Neural progenitor cell (in vitro differentiated cells): ENCODE data around the gene SLC43A1. TPM values are rescaled to one million over a fixed set of nuclear protein-coding genes. Genes with fewer than 3 reads are reported as not detected.
A peak's percentile ranks its signal among the peaks of the same experiment; 100 is the strongest.

Experiments used
- DNase-seq: peaks from one replicate; pipeline ENCODE4 v3.0.0-alpha.2; 2016; ENCODE audit warnings: low spot score
- H2AFZ ChIP-seq: fragments of 200-600 bp; sonication (generic); replicated peaks from 2 replicates; pipeline ENCODE4 v1.6.1; 2016; ENCODE audit warnings: antibody characterized with exemption
- H3F3A ChIP-seq: fragments of 200-600 bp; sonication (generic); 2 replicates; pipeline ENCODE4 v1.6.1; 2016; ENCODE audit warnings: antibody characterized with exemption, low read depth
- H3K27ac ChIP-seq: fragments of 200-600 bp; sonication (generic); 2 replicates; pipeline ENCODE4 v1.5.1; 2016; ENCODE audit warnings: mild to moderate bottlenecking
- H3K27me3 ChIP-seq: fragments of 200-600 bp; sonication (generic); 2 replicates; pipeline ENCODE4 v1.6.1; 2016; ENCODE audit warnings: mild to moderate bottlenecking, moderate library complexity
- H3K36me3 ChIP-seq: fragments of 200-600 bp; sonication (generic); 2 replicates; pipeline ENCODE4 v1.5.1; 2016
- H3K4me1 ChIP-seq: fragments of 200-600 bp; sonication (generic); 2 replicates; pipeline ENCODE4 v1.6.1; 2016; ENCODE audit warnings: mixed run types
- H3K4me2 ChIP-seq: fragments of 200-600 bp; sonication (generic); 2 replicates; pipeline ENCODE4 v1.6.1; 2016
- H3K4me3 ChIP-seq: fragments of 200-600 bp; sonication (generic); 2 replicates; pipeline ENCODE4 v1.5.1; 2016
- H3K79me2 ChIP-seq: fragments of 200-600 bp; sonication (generic); 2 replicates; pipeline ENCODE4 v1.6.1; 2016; ENCODE audit warnings: low read depth
- H3K9ac ChIP-seq: fragments of 200-600 bp; sonication (generic); 2 replicates; pipeline ENCODE4 v1.6.1; 2016
- H3K9me3 ChIP-seq: fragments of 200-600 bp; sonication (generic); 2 replicates; pipeline ENCODE4 v1.5.1; 2016; ENCODE audit warnings: low read depth
- H4K20me1 ChIP-seq: fragments of 200-600 bp; sonication (generic); 2 replicates; pipeline ENCODE4 v1.6.1; 2016; ENCODE audit warnings: low read depth
- H3K27ac Mint-ChIP-seq: 3 replicates; pipeline ENCODE4 v1.8.0; 2021; ENCODE audit warnings: mixed read lengths
- H3K27me3 Mint-ChIP-seq: 2 replicates; pipeline ENCODE4 v1.8.0; 2022; ENCODE audit warnings: low read depth, mild to moderate bottlenecking, inconsistent platforms, moderate library complexity, mixed read lengths; ENCODE audit not compliant: insufficient read depth
- H3K36me3 Mint-ChIP-seq: 3 replicates; pipeline ENCODE4 v1.8.0; 2021; ENCODE audit warnings: mixed read lengths
- H3K4me1 Mint-ChIP-seq: 3 replicates; pipeline ENCODE4 v1.8.0; 2021; ENCODE audit warnings: mixed read lengths
- H3K4me3 Mint-ChIP-seq: 3 replicates; pipeline ENCODE4 v1.8.0; 2021; ENCODE audit warnings: mild to moderate bottlenecking, moderate library complexity, mixed read lengths
- H3K9me3 Mint-ChIP-seq: 3 replicates; pipeline ENCODE4 v1.8.0; 2020; ENCODE audit warnings: mixed read lengths
- CTCF ChIP-seq: fragments of 200-600 bp; sonication (generic); IDR thresholded peaks from 2 replicates; pipeline ENCODE4 v1.5.1; 2017; ENCODE audit warnings: antibody characterized with exemption, mild to moderate bottlenecking
- EZH2 ChIP-seq: fragments of 200-600 bp; sonication (generic); IDR thresholded peaks from 2 replicates; pipeline ENCODE4 v1.6.1; 2017; ENCODE audit warnings: antibody characterized with exemption, mild to moderate bottlenecking, moderate library complexity
- EZH2phosphoT487 ChIP-seq: fragments of 200-600 bp; sonication (generic); IDR thresholded peaks from 2 replicates; pipeline ENCODE4 v1.6.1; 2017; ENCODE audit warnings: antibody characterized with exemption
- total RNA-seq: library from RNA; depleted of rRNA; stranded (reverse); fragments of >200 nt; gene quantifications from 2 replicates; pipeline ENCODE4 v1.2.3, GENCODE V29; 2015; ENCODE audit warnings: low replicate concordance

Gene SLC43A1
- total RNA-seq, 1 donor from 2014 or later: 0.99 TPM

GRCh38 chr11:57462597-57462996 is 52.9 kb downstream of the SLC43A1 start:
- H3K36me3 ChIP-seq: no peaks in the 10 kb centered on the region
- Mint-ChIP-seq H3K9me3 (no peaks in the 10 kb centered on the region), H3K4me1 (peaks cover 39% of the 10 kb centered on the region), H3K36me3 (no peaks in the 10 kb centered on the region), H3K4me3 (peak overlapping the region; percentile 77), H3K27ac (no peak overlapping the region), H3K27me3 (peaks cover 30% of the 10 kb centered on the region)
- no peaks in the 10 kb centered on the region for H3K9me3 ChIP-seq
- H3K4me2 ChIP-seq: peak overlapping the region; percentile 53
- H3K79me2 ChIP-seq: no peaks in the 10 kb centered on the region
- no peak overlapping the region for H3K27ac ChIP-seq
- H2AFZ ChIP-seq: no peak overlapping the region
- peaks cover 21% of the 10 kb centered on the region for H3F3A ChIP-seq
- no peak overlapping the region for H3K9ac ChIP-seq
- DNase-seq: no peak
- H3K27me3 ChIP-seq: peaks cover 59% of the 10 kb centered on the region
- no peak overlapping the region for H3K4me3 ChIP-seq
- peaks cover 20% of the 10 kb centered on the region for H4K20me1 ChIP-seq
- no peak for TF ChIP-seq EZH2
- peaks cover 37% of the 10 kb centered on the region for H3K4me1 ChIP-seq

- Histone ChIP-seq H3K4me2 (peak overlapping the region; percentile 98), H2AFZ (no peak overlapping the region), H3K79me2 (no peaks in the 10 kb centered on the region), H3K36me3 (no peaks in the 10 kb centered on the region), H3K9ac (no peak overlapping the region), H3K9me3 (no peaks in the 10 kb centered on the region), H3K4me1 (peaks cover 37% of the 10 kb centered on the region), H4K20me1 (peaks cover 20% of the 10 kb centered on the region), H3K4me3 (no peak overlapping the region), H3K27me3 (peaks cover 65% of the 10 kb centered on the region), H3K27ac (no peak overlapping the region), H3F3A (peaks cover 21% of the 10 kb centered on the region)
- peaks cover 43% of the 10 kb centered on the region for H3K4me1 Mint-ChIP-seq
- H3K4me3 Mint-ChIP-seq: peak overlapping the region; percentile 84
- no peaks in the 10 kb centered on the region for H3K9me3 Mint-ChIP-seq
- DNase-seq: no peak
- no peaks in the 10 kb centered on the region for H3K36me3 Mint-ChIP-seq
- TF ChIP-seq CTCF (no peak), EZH2 (no peak), EZH2phosphoT487 (no peak)
- H3K27ac Mint-ChIP-seq: no peak overlapping the region
- H3K27me3 Mint-ChIP-seq: peaks cover 37% of the 10 kb centered on the region
These were observed 53.5 kb downstream of the SLC43A1 start for GRCh38 chr11:57461841-57462489.

GRCh38 chr11:57460758-57461749 is 54.4 kb downstream of the SLC43A1 start:
- Histone ChIP-seq H3K4me3 (peak overlapping the region; percentile 66), H3K79me2 (no peaks in the 10 kb centered on the region), H3K4me1 (peaks cover 37% of the 10 kb centered on the region), H3K9ac (no peak overlapping the region), H3F3A (peaks cover 21% of the 10 kb centered on the region), H3K9me3 (no peaks in the 10 kb centered on the region), H3K27me3 (peaks cover 75% of the 10 kb centered on the region), H3K4me2 (peak overlapping the region; percentile 98), H4K20me1 (peaks cover 20% of the 10 kb centered on the region), H3K36me3 (no peaks in the 10 kb centered on the region), H2AFZ (peak overlapping the region; percentile 80), H3K27ac (no peak overlapping the region)
- TF ChIP-seq EZH2phosphoT487 (no peak), CTCF (no peak), EZH2 (no peak)
- no peak overlapping the region for H3K27ac Mint-ChIP-seq
- peak overlapping the region; percentile 84 for H3K4me3 Mint-ChIP-seq
- peaks cover 37% of the 10 kb centered on the region for H3K27me3 Mint-ChIP-seq
- no peaks in the 10 kb centered on the region for H3K36me3 Mint-ChIP-seq
- peaks cover 43% of the 10 kb centered on the region for H3K4me1 Mint-ChIP-seq
- H3K9me3 Mint-ChIP-seq: no peaks in the 10 kb centered on the region
- DNase-seq: peak; percentile 61
